ENCODE measurements around the gene CLDN1.

Gene CLDN1

DNA sequence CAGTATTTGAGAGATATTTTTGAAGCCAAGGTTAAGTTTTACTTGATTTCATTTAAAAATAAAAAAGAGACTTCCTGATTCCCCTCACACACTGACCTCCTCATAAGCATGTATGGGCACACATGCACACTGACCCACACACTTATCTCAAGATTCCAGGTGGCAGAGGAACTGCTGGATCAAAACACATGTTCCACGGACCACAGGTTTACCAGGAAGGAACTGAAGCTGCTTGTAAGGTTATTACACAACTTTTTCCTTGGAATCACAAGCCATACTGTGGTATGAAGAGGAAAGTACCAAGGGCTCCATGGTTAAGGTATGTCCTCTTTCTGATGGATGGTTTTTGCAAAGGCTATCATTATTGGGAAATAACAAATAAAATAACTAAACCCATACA lies 7.5 kb downstream of the CLDN1 start:
- H3K4me3 ChIP-seq (ENCODE audit: low read length), result no peak overlapping the region
- no CpG with 5 or more reads among the region's 1 CpG for WGBS (ENCODE audit: insufficient coverage, insufficient read length)

DNA sequence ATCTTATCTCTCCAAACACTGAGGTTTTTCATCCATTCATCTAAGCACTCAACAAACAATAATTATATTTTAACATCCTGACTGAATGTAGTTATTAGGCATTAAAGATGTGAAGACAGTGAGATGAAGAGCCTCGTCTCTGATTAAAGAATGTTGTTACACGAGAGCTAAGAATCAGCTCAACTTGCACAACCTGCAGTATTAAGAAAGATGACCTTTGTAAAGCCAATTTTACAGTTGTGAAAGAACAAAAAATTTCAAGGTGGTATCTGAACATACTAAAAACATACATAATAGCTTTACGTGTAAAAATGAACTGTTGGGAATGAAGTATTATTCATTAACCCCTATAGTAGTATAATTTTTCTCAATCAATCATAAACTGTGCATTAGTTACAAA lies 12.8 kb downstream of the CLDN1 start:
- Histone ChIP-seq H3K4me1 (ENCODE audit: control insufficient read depth, insufficient read depth, low read length) (no peaks in the 10 kb centered on the region), H3K27me3 (ENCODE audit: control insufficient read depth, insufficient read depth, low read length) (no peaks in the 10 kb centered on the region), H3K4me3 (ENCODE audit: low read length) (no peak overlapping the region), H3K36me3 (ENCODE audit: control insufficient read depth, insufficient read depth, low read length) (no peaks in the 10 kb centered on the region), H3K27ac (ENCODE audit: low read length) (no peak overlapping the region), H3K9me3 (ENCODE audit: control insufficient read depth, insufficient read depth, low read length) (no peaks in the 10 kb centered on the region)
- DNase-seq (ENCODE audit: low read depth, low spot score), result no peak
- no CpG with 5 or more reads among the region's 3 CpGs for WGBS (ENCODE audit: insufficient coverage, insufficient read length)

More for the DNA sequence above, 7.5 kb downstream of the CLDN1 start:
- Histone ChIP-seq H3K4me1 (ENCODE audit: control insufficient read depth, insufficient read depth, low read length) (no peaks in the 10 kb centered on the region), H3K9me3 (ENCODE audit: control insufficient read depth, insufficient read depth, low read length) (no peaks in the 10 kb centered on the region), H3K27ac (ENCODE audit: low read length) (no peak overlapping the region), H3K36me3 (ENCODE audit: control insufficient read depth, insufficient read depth, low read length) (no peaks in the 10 kb centered on the region), H3K27me3 (ENCODE audit: control insufficient read depth, insufficient read depth, low read length) (no peaks in the 10 kb centered on the region)
- no peak for DNase-seq (ENCODE audit: low read depth, low spot score)

DNA sequence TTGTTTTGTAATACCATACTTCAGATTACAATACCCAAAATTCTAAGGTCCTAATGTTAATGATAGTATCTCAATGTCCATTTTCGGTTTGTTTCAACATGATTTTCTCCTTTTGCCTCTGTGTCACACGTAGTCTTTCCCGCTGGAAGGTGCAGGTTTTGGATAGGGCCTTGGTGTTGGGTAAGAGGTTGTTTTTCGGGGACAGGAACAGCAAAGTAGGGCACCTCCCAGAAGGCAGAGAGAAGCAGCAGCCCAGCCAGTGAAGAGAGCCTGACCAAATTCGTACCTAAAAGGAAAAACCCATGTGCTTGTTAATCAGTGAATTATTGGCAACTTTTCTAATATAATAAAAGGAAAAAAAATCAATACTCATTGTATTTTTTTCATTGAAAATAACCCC lies 14.1 kb downstream of the CLDN1 start:
- H3K27ac ChIP-seq (ENCODE audit: low read length), result no peak overlapping the region
- no peak overlapping the region for H3K4me3 ChIP-seq (ENCODE audit: low read length)
- H3K36me3 ChIP-seq (ENCODE audit: control insufficient read depth, insufficient read depth, low read length), result no peaks in the 10 kb centered on the region
- no CpG with 5 or more reads among the region's 5 CpGs for WGBS (ENCODE audit: insufficient coverage, insufficient read length)
- no peaks in the 10 kb centered on the region for H3K9me3 ChIP-seq (ENCODE audit: control insufficient read depth, insufficient read depth, low read length)
- no peaks in the 10 kb centered on the region for H3K4me1 ChIP-seq (ENCODE audit: control insufficient read depth, insufficient read depth, low read length)
- H3K27me3 ChIP-seq (ENCODE audit: control insufficient read depth, insufficient read depth, low read length), result no peaks in the 10 kb centered on the region
- no peak for DNase-seq (ENCODE audit: low read depth, low spot score)

DNA sequence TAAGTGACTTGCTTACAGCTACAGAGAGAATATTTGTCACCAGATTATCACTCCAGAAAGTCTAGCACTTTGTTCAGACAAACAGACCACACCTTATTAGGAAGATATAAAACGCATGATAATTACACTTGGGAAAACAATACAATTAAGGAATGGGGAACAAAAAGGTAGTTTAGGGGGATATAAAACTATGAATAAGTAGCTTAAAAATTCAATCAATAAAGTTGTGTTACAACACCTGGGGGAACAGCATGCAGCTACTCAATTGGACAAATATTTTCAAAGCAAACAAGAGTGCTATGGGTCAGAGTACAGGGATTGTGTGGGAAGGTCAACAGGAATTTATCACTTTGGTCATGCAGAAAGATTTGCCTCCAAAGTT lies 15.1 kb downstream of the CLDN1 start:
- Histone ChIP-seq H3K4me1 (ENCODE audit: control insufficient read depth, insufficient read depth, low read length) (no peaks in the 10 kb centered on the region), H3K4me3 (ENCODE audit: low read length) (no peak overlapping the region), H3K9me3 (ENCODE audit: control insufficient read depth, insufficient read depth, low read length) (no peaks in the 10 kb centered on the region), H3K27me3 (ENCODE audit: control insufficient read depth, insufficient read depth, low read length) (no peaks in the 10 kb centered on the region), H3K36me3 (ENCODE audit: control insufficient read depth, insufficient read depth, low read length) (no peaks in the 10 kb centered on the region), H3K27ac (ENCODE audit: low read length) (no peak overlapping the region)
- no peak for DNase-seq (ENCODE audit: low read depth, low spot score)
- WGBS (ENCODE audit: insufficient coverage, insufficient read length), result no CpG with 5 or more reads among the region's 1 CpG

DNA sequence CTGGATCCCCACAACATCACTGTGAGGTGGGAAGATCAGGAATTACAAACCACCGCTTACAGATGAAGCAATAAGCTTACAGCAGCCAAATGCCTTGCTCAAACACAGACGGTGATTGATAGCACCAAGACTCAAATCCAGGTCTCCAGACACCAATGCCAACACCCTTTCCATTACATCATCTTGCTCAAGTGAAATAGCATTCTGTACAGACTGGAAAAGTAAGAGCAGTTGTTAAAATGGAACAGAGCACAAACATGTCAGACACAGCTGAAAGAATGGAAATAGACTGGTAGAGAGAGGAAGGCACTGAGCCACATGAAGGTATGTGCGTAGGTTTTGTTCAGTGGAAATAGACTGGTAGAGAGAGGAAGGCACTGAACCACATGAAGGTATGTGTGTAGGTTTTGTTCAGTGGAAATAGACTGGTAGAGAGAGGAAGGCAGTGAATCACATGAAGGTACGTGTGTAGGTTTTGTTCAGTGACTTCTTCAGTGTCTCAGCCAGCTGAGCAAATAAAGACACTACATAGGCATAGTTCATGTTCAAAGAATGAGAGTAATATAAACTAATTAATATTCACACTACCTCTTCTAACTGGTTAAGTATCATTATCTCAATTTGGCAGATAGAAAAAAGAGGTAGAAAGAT lies 15.6 kb downstream of the CLDN1 start:
- WGBS (ENCODE audit: insufficient coverage, insufficient read length), result no CpG with 5 or more reads among the region's 4 CpGs
- DNase-seq (ENCODE audit: low read depth, low spot score), result no peak
- H3K4me3 ChIP-seq (ENCODE audit: low read length), result no peak overlapping the region
- H3K27ac ChIP-seq (ENCODE audit: low read length), result no peak overlapping the region
- no peaks in the 10 kb centered on the region for H3K9me3 ChIP-seq (ENCODE audit: control insufficient read depth, insufficient read depth, low read length)
- H3K36me3 ChIP-seq (ENCODE audit: control insufficient read depth, insufficient read depth, low read length), result no peaks in the 10 kb centered on the region
- H3K4me1 ChIP-seq (ENCODE audit: control insufficient read depth, insufficient read depth, low read length), result no peaks in the 10 kb centered on the region
- H3K27me3 ChIP-seq (ENCODE audit: control insufficient read depth, insufficient read depth, low read length), result no peaks in the 10 kb centered on the region

DNA sequence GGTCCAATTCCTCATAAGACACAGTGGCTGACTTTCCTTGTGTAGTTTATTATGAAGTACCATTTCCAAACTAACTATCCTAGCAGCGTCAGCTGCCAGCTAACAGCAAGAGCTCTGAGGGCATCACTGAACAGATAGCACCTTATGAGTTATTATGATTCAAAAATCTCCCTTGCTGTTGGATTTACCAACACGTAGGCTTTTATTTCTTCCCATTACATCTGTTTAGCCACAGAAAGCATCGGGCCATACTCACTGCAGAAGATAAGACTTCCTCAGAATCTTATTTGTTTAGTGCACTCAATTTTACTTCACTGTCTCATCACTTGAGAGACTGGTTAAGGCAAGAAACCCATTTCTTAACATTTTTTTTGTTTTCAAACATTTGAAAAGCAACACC lies 16.2 kb downstream of the CLDN1 start:
- no peak for DNase-seq (ENCODE audit: low read depth, low spot score)
- WGBS (ENCODE audit: insufficient coverage, insufficient read length), result no CpG with 5 or more reads among the region's 3 CpGs
- no peaks in the 10 kb centered on the region for H3K4me1 ChIP-seq (ENCODE audit: control insufficient read depth, insufficient read depth, low read length)
- H3K27me3 ChIP-seq (ENCODE audit: control insufficient read depth, insufficient read depth, low read length), result no peaks in the 10 kb centered on the region
- no peak overlapping the region for H3K4me3 ChIP-seq (ENCODE audit: low read length)
- H3K36me3 ChIP-seq (ENCODE audit: control insufficient read depth, insufficient read depth, low read length), result no peaks in the 10 kb centered on the region
- no peak overlapping the region for H3K27ac ChIP-seq (ENCODE audit: low read length)
- H3K9me3 ChIP-seq (ENCODE audit: control insufficient read depth, insufficient read depth, low read length), result no peaks in the 10 kb centered on the region

DNA sequence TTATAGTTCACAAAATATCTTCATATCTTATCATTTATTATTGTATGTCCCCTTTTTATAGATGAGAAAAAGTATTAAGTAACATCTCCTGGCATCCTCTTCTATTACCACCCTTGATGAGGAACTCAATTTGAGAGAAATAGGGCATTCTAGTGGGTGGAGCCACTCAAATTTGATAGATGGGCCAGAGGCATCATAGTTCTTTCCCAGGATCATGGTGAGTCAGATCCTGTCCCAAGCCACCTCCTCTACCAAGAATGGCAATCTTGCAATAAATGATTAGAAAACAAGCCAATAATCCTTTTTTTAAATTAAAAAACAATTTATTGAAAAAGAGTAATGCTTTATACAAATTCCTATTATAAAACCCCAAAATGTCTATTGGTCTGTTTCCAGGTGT lies 16.8 kb downstream of the CLDN1 start:
- Histone ChIP-seq H3K4me1 (ENCODE audit: control insufficient read depth, insufficient read depth, low read length) (no peaks in the 10 kb centered on the region), H3K27me3 (ENCODE audit: control insufficient read depth, insufficient read depth, low read length) (no peaks in the 10 kb centered on the region), H3K4me3 (ENCODE audit: low read length) (no peak overlapping the region), H3K9me3 (ENCODE audit: control insufficient read depth, insufficient read depth, low read length) (no peaks in the 10 kb centered on the region), H3K27ac (ENCODE audit: low read length) (no peak overlapping the region), H3K36me3 (ENCODE audit: control insufficient read depth, insufficient read depth, low read length) (no peaks in the 10 kb centered on the region)
- DNase-seq (ENCODE audit: low read depth, low spot score), result no peak

DNA sequence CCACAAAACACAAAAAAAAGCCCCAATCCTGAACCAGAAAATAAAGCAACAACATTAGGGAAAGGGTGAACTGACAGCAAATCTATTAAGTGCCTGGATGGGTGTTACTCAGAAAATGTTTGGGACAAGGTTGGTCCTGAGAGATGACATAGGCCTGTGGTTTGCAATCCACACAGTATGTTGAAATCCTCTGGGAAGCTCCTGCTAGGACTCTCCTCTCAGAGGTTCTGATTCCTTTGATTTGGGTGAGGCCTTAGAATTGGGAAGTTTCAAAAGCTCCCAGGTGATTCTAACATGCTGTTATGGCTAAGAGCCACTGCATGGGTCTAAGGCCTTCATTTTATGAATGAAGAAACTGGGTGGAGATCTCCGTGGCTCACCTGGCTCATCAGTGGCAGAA lies 18.4 kb downstream of the CLDN1 start:
- no peaks in the 10 kb centered on the region for H3K36me3 ChIP-seq (ENCODE audit: control insufficient read depth, insufficient read depth, low read length)
- H3K4me1 ChIP-seq (ENCODE audit: control insufficient read depth, insufficient read depth, low read length), result no peaks in the 10 kb centered on the region
- no peaks in the 10 kb centered on the region for H3K9me3 ChIP-seq (ENCODE audit: control insufficient read depth, insufficient read depth, low read length)
- no peak overlapping the region for H3K27ac ChIP-seq (ENCODE audit: low read length)
- no peak overlapping the region for H3K4me3 ChIP-seq (ENCODE audit: low read length)
- no CpG with 5 or more reads among the region's 1 CpG for WGBS (ENCODE audit: insufficient coverage, insufficient read length)
- no peak for DNase-seq (ENCODE audit: low read depth, low spot score)
- no peaks in the 10 kb centered on the region for H3K27me3 ChIP-seq (ENCODE audit: control insufficient read depth, insufficient read depth, low read length)

DNA sequence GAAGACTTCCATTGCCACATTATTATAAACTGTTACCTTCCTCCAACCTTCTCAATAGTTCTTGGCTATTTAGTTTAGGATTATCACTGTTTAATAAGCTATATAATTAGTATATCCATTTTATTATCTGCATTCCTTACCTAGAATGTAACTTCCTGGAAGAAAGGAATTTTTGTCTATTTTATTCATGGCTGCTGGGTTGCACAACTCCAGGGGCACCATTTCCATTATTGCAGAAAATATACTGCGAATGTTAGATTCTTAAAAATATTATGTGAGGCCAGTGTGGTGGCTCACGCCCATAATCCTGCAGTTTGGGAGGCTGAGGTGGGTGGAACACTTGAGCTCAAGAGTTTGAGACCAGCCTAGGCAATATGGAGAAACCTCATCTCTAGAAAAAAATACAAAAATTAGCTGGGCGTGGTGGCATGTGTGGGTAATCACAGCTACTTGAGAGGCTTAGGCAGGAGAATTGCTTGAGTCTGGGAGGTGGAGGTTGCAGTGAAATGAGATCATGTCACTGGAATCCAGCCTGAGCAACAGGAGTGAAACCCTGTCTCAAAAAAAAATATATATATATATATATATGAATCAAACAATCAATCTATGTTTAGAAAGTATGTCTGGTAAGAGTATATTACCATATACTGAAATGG lies 19.9 kb downstream of the CLDN1 start:
- Histone ChIP-seq H3K9me3 (ENCODE audit: control insufficient read depth, insufficient read depth, low read length) (no peaks in the 10 kb centered on the region), H3K36me3 (ENCODE audit: control insufficient read depth, insufficient read depth, low read length) (no peaks in the 10 kb centered on the region), H3K27ac (ENCODE audit: low read length) (no peak overlapping the region), H3K4me1 (ENCODE audit: control insufficient read depth, insufficient read depth, low read length) (no peaks in the 10 kb centered on the region), H3K4me3 (ENCODE audit: low read length) (no peak overlapping the region), H3K27me3 (ENCODE audit: control insufficient read depth, insufficient read depth, low read length) (no peaks in the 10 kb centered on the region)
- DNase-seq (ENCODE audit: low read depth, low spot score), result no peak
- WGBS (ENCODE audit: insufficient coverage, insufficient read length), result no CpG with 5 or more reads among the region's 3 CpGs

DNA sequence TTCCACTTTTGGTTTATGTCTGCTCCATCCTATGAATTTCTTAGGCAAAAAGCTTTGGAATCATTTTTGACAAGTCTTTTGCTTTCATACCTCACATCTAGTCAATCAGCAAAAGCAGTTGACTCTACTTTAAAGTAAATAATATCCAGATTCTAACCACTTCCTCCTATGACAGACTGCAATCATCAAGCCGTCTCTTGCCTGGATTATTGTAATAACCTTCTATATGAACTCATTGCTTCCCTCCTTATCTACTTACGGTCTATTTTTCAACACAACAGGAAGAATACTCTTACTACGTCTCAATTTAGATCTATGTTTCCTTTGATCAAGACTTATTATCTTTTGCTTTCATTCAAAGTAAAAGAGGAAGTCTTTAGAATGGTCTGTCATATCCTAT lies 20.7 kb downstream of the CLDN1 start:
- Histone ChIP-seq H3K4me1 (ENCODE audit: control insufficient read depth, insufficient read depth, low read length) (no peaks in the 10 kb centered on the region), H3K27me3 (ENCODE audit: control insufficient read depth, insufficient read depth, low read length) (no peaks in the 10 kb centered on the region), H3K4me3 (ENCODE audit: low read length) (no peak overlapping the region), H3K36me3 (ENCODE audit: control insufficient read depth, insufficient read depth, low read length) (no peaks in the 10 kb centered on the region), H3K9me3 (ENCODE audit: control insufficient read depth, insufficient read depth, low read length) (no peaks in the 10 kb centered on the region), H3K27ac (ENCODE audit: low read length) (no peak overlapping the region)
- no CpG with 5 or more reads among the region's 3 CpGs for WGBS (ENCODE audit: insufficient coverage, insufficient read length)
- no peak for DNase-seq (ENCODE audit: low read depth, low spot score)

DNA sequence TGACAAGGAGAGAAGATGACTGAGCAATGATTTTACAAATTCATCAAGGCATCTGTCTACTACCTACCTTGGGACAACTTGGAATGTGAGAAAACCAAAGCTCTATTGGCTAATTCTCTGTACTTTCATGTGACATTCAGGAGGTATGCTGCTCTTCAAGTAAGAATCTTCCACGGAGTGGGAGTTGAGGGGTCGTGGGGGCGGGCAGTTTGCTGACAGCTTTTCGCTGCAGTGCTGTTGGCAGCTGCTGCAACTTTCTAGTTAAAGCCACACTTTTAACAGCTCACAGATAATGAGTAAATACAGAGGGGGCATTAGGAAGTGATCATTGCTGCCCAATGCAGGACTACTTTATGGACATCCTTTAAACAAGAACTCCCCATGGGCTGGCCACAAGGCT lies 22.3 kb downstream of the CLDN1 start:
- Histone ChIP-seq H3K27ac (ENCODE audit: low read length) (no peak overlapping the region), H3K36me3 (ENCODE audit: control insufficient read depth, insufficient read depth, low read length) (no peaks in the 10 kb centered on the region), H3K27me3 (ENCODE audit: control insufficient read depth, insufficient read depth, low read length) (no peaks in the 10 kb centered on the region), H3K4me1 (ENCODE audit: control insufficient read depth, insufficient read depth, low read length) (no peaks in the 10 kb centered on the region), H3K4me3 (ENCODE audit: low read length) (no peak overlapping the region), H3K9me3 (ENCODE audit: control insufficient read depth, insufficient read depth, low read length) (no peaks in the 10 kb centered on the region)
- WGBS (ENCODE audit: insufficient coverage, insufficient read length), result no CpG with 5 or more reads among the region's 4 CpGs
- no peak for DNase-seq (ENCODE audit: low read depth, low spot score)

All from iPS DF 6.9 (cell line).